ENCODE results near the gene RPL28. TPM values are rescaled to one million over a fixed set of nuclear protein-coding genes. Genes with fewer than 3 reads are reported as not detected.

Gene RPL28
- total RNA-seq, 2 donors from 2014 or later: 1,672 to 1,902 TPM

- 85 to 87% methylated on average over 15 to 21 of the region's 21 CpGs for WGBS, 2 experiments (ENCODE audit: insufficient coverage in 1 of 2, insufficient read length in 1 of 2)
- no peak for DNase-seq
- peaks cover 21% of the 10 kb centered on the region for H3K4me1 ChIP-seq (ENCODE audit: control insufficient read depth, insufficient read depth, low read length)
- H3K4me1 Mint-ChIP-seq: peaks cover 42% of the 10 kb centered on the region
- peaks cover 43% of the 10 kb centered on the region for H3K36me3 Mint-ChIP-seq (ENCODE audit: low read depth)
- H3K4me3 ChIP-seq (ENCODE audit: low read length): no peak overlapping the region
- H3K9me3 ChIP-seq (ENCODE audit: control insufficient read depth, low read length): no peaks in the 10 kb centered on the region
- no peaks in the 10 kb centered on the region for H3K9me3 Mint-ChIP-seq
- H3K27ac ChIP-seq (ENCODE audit: low read depth, low read length): no peak overlapping the region
- TF ChIP-seq CTCF (conservative IDR thresholded peaks at IDR 0.05): no peak
- no peak overlapping the region for H3K4me3 Mint-ChIP-seq
- no peak overlapping the region for H3K9ac ChIP-seq (ENCODE audit: extremely low read depth, low read length, poor library complexity, severe bottlenecking)
- no peaks in the 10 kb centered on the region for H3K27me3 Mint-ChIP-seq (ENCODE audit: insufficient read depth)
- H3K27ac Mint-ChIP-seq: peak overlapping the region; percentile 44
- H3K27me3 ChIP-seq (ENCODE audit: control insufficient read depth, insufficient read depth, low read length, poor library complexity, severe bottlenecking): no peaks in the 10 kb centered on the region
- peaks cover 49% of the 10 kb centered on the region for H3K36me3 ChIP-seq (ENCODE audit: control insufficient read depth, insufficient read depth, low read length)
These were observed 3.9 kb downstream of the RPL28 start for GRCh38 chr19:55389386-55390317.

GRCh38 chr19:55390461-55390880 lies 4.7 kb downstream of the RPL28 start:
- Mint-ChIP-seq H3K4me1 (peaks cover 39% of the 10 kb centered on the region), H3K27me3 (ENCODE audit: insufficient read depth) (no peaks in the 10 kb centered on the region), H3K9me3 (no peaks in the 10 kb centered on the region), H3K36me3 (ENCODE audit: low read depth) (peaks cover 43% of the 10 kb centered on the region), H3K27ac (peak overlapping the region; percentile 76), H3K4me3 (no peak overlapping the region)
- H3K4me3 ChIP-seq (ENCODE audit: low read length): no peak overlapping the region
- H3K27me3 ChIP-seq (ENCODE audit: control insufficient read depth, insufficient read depth, low read length, poor library complexity, severe bottlenecking): no peaks in the 10 kb centered on the region
- WGBS, 2 experiments (ENCODE audit: insufficient coverage in 1 of 2, insufficient read length in 1 of 2): 76 to 83% methylated on average over 2 to 7 of the region's 7 CpGs
- H3K4me1 ChIP-seq (ENCODE audit: control insufficient read depth, insufficient read depth, low read length): peaks cover 21% of the 10 kb centered on the region
- no peaks in the 10 kb centered on the region for H3K9me3 ChIP-seq (ENCODE audit: control insufficient read depth, low read length)
- peaks cover 49% of the 10 kb centered on the region for H3K36me3 ChIP-seq (ENCODE audit: control insufficient read depth, insufficient read depth, low read length)
- no peak overlapping the region for H3K27ac ChIP-seq (ENCODE audit: low read depth, low read length)
- no peak overlapping the region for H3K9ac ChIP-seq (ENCODE audit: extremely low read depth, low read length, poor library complexity, severe bottlenecking)
- no peak for TF ChIP-seq CTCF (conservative IDR thresholded peaks at IDR 0.05)
- DNase-seq: peak; percentile 77

DNA sequence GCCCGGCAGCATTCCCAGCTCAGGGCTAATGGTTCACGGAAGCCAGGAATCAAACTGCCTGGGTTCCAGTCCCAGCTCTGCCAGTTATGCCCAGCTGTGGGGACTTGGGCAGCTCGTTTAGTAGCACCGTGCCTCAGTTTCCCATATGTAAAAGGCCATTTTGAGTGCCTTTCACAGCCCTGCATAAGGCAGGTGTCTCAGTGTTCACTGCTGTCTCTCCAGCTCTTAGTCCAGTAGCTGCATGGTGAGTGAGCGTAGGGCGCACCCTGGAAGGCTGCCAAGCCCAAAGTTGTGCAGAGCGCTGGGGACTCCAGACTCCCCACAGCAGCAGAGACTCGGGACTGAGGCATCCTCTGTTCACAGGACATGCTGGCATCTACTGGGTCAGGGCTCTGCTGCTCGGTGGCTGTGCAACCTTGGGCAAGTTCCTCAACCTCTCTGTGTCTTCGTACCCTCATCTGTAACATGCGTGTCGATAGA lies 5.5 kb downstream of the RPL28 start:
- DNase-seq: no peak
- H3K9ac ChIP-seq (ENCODE audit: extremely low read depth, low read length, poor library complexity, severe bottlenecking): no peak overlapping the region
- Mint-ChIP-seq H3K4me1 (peaks cover 39% of the 10 kb centered on the region), H3K27ac (no peak overlapping the region), H3K36me3 (ENCODE audit: low read depth) (peaks cover 40% of the 10 kb centered on the region), H3K9me3 (no peaks in the 10 kb centered on the region), H3K27me3 (ENCODE audit: insufficient read depth) (no peaks in the 10 kb centered on the region), H3K4me3 (no peak overlapping the region)
- no peak overlapping the region for H3K27ac ChIP-seq (ENCODE audit: low read depth, low read length)
- H3K36me3 ChIP-seq (ENCODE audit: control insufficient read depth, insufficient read depth, low read length): peaks cover 49% of the 10 kb centered on the region
- H3K27me3 ChIP-seq (ENCODE audit: control insufficient read depth, insufficient read depth, low read length, poor library complexity, severe bottlenecking): no peaks in the 10 kb centered on the region
- peaks cover 21% of the 10 kb centered on the region for H3K4me1 ChIP-seq (ENCODE audit: control insufficient read depth, insufficient read depth, low read length)
- no peak for TF ChIP-seq CTCF (conservative IDR thresholded peaks at IDR 0.05)
- 90 to 92% methylated on average over 10 to 12 of the region's 12 CpGs for WGBS, 2 experiments (ENCODE audit: insufficient coverage in 1 of 2, insufficient read length in 1 of 2)
- no peaks in the 10 kb centered on the region for H3K9me3 ChIP-seq (ENCODE audit: control insufficient read depth, low read length)
- H3K4me3 ChIP-seq (ENCODE audit: low read length): no peak overlapping the region
